ENCODE data around the gene ATP11C. TPM values are rescaled to one million over a fixed set of nuclear protein-coding genes. Genes with fewer than 3 reads are reported as not detected.

Gene ATP11C
- total RNA-seq, 4 donors from 2014 or later, result 5.9 to 24.4 (median 14.9) TPM

DNA sequence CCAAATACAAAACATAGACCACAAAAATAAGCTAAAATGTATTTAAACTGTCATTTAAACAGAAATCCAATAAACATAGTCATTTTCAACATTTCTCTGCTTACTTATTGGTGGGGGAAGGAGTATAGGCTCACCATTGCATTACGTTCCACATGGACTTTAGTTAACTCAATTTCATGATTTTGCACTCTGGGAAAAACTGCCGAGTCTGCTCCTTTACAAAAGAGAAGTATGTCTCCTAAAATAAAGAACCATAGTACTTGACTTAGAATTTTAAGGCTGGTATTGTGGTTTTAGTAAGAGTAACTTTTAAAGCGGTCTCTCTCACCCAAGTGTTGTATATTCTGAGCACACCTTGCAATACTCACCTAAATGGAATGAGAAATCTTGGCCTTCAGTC lies 149.8 kb downstream of the ATP11C start:
- Histone ChIP-seq H3K27ac (no peak overlapping the region), H3K4me1 (no peaks in the 10 kb centered on the region), H3K4me3 (no peak overlapping the region), H3K27me3 (no peaks in the 10 kb centered on the region), H3K36me3 (peaks cover 0 to 45% (median 0%) of the 10 kb centered on the region in 3 donors), H3K9me3 (no peaks in the 10 kb centered on the region)
- no peak for DNase-seq
- 87 to 93% methylated on average over 3 of the region's 3 CpGs for whole genome bisulfite sequencing, 2 donors
- TF ChIP-seq POLR2A (IDR thresholded peaks at IDR 0.05), result no peak
- TF ChIP-seq CTCF (IDR thresholded peaks at IDR 0.05), result no peak
- intact Hi-C loops (cut with DNase I), result no loop called here

DNA sequence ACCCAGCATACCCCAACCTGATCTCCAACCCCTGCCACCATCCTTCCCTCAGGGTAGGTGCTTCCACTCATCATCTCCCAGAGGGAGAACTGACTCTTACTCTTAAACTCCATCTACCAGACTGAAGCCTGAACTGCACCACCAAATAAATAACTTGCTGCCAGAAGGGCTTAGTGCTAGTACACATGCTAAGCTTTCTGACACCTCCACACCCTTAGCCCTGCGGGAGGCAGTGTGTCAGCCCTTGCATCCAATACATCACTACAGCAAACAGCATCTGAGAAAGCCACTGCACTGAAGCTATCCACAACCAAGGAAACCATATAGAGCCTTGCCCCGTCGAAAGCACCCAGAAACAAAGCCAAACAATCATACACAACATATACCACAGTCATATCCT lies 156.3 kb downstream of the ATP11C start:
- H3K9me3 ChIP-seq, result no peaks in the 10 kb centered on the region
- H3K27ac ChIP-seq, result no peak overlapping the region
- H3K27me3 ChIP-seq, result no peaks in the 10 kb centered on the region
- WGBS, 2 donors, result 85% methylated on average over 3 of the region's 3 CpGs; no CpG with 5 or more reads in 1 of the 2 donors
- intact Hi-C loops (cut with DNase I), result no loop called here
- H3K36me3 ChIP-seq, result peaks cover 0 to 40% (median 0%) of the 10 kb centered on the region in 3 donors
- no peak overlapping the region for H3K4me3 ChIP-seq
- no peaks in the 10 kb centered on the region for H3K4me1 ChIP-seq
- TF ChIP-seq POLR2A (IDR thresholded peaks at IDR 0.05) (no peak), CTCF (IDR thresholded peaks at IDR 0.05) (no peak)
- no peak for DNase-seq

DNA sequence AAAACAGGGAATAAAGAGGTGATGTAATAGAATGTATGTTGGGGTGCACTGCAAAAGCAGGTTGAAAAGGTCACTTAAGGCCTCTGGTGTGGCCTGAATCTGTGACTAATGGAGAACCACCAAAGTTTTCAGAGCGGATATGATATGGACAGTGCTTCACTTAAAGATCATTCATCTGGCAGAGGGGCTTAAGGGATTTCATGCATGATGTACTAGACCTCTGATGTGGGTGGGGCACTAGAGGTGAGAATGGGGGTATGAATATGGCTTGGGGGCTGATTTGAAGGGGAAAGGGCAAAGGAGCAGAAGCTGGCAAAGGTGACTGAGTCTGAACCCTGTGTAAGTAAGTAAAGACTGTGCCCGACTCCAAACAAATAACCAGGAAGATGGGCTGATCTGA lies 162.5 kb downstream of the ATP11C start:
- Histone ChIP-seq H3K27ac (no peak overlapping the region), H3K27me3 (no peaks in the 10 kb centered on the region), H3K4me3 (no peak overlapping the region), H3K36me3 (peaks cover 0 to 44% (median 0%) of the 10 kb centered on the region in 3 donors), H3K9me3 (no peaks in the 10 kb centered on the region), H3K4me1 (no peaks in the 10 kb centered on the region)
- intact Hi-C loops (cut with DNase I), result no loop called here
- no peak for TF ChIP-seq CTCF (IDR thresholded peaks at IDR 0.05)
- TF ChIP-seq POLR2A (IDR thresholded peaks at IDR 0.05), result no peak
- WGBS, 2 donors, result 91 to 92% methylated on average over 2 of the region's 2 CpGs
- no peak for DNase-seq

GRCh38 chrX:139766545-139766983 lies 166.3 kb downstream of the ATP11C start:
- intact Hi-C loops (cut with DNase I), result no loop called here
- Histone ChIP-seq H3K27ac (no peak overlapping the region), H3K4me1 (no peaks in the 10 kb centered on the region), H3K4me3 (no peak overlapping the region), H3K27me3 (no peaks in the 10 kb centered on the region), H3K9me3 (no peaks in the 10 kb centered on the region), H3K36me3 (peaks cover 0 to 11% (median 0%) of the 10 kb centered on the region in 3 donors)
- TF ChIP-seq CTCF (IDR thresholded peaks at IDR 0.05) (no peak), POLR2A (IDR thresholded peaks at IDR 0.05) (no peak)
- WGBS, 2 donors, result 73 to 84% methylated on average over 5 of the region's 5 CpGs
- DNase-seq, result no peak

GRCh38 chrX:139762400-139763183 lies 170.3 kb downstream of the ATP11C start:
- 79 to 89% methylated on average over 4 of the region's 4 CpGs for WGBS, 2 donors
- TF ChIP-seq POLR2A (IDR thresholded peaks at IDR 0.05) (no peak), CTCF (IDR thresholded peaks at IDR 0.05) (no peak)
- intact Hi-C loops (cut with DNase I), result no loop called here
- H3K4me1 ChIP-seq, result no peaks in the 10 kb centered on the region
- H3K4me3 ChIP-seq, result no peak overlapping the region
- DNase-seq, result no peak
- H3K9me3 ChIP-seq, result no peaks in the 10 kb centered on the region
- no peak overlapping the region for H3K27ac ChIP-seq
- no peaks in the 10 kb centered on the region for H3K36me3 ChIP-seq
- no peaks in the 10 kb centered on the region for H3K27me3 ChIP-seq
